Activated CD4-positive, alpha-beta T cell treated with anti-CD3 and anti-CD28 coated beads, Interleukin-2, amount 50 U/mL, for 4 hours (primary cell): ENCODE data around the gene ACTN2.

Source experiments
- DNase-seq, 2 experiments: peaks; one replicate each; pipeline ENCODE4 v3.0.0-alpha.2; 2020

ACTN2 gene

DNA sequence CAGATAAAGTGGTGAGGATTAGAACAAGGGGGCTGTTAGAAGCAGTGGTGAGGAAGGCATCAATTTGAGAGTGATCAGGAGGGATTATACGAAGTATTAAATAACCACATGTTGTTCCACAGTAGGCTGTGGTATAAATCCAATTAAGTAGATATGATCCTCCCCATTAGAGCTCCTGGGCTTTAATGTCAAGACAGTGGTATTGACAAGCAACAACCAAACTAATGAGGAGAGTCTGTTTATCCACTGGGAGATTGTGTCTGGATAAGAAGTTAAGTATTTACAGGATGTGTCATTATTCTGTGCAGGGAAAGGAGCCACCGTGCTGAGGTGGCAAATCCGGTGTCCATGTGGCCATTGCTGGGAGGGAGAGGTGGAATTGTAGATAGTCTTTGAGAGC lies 5.8 kb downstream of the ACTN2 start:
- DNase-seq, result no peak

DNA sequence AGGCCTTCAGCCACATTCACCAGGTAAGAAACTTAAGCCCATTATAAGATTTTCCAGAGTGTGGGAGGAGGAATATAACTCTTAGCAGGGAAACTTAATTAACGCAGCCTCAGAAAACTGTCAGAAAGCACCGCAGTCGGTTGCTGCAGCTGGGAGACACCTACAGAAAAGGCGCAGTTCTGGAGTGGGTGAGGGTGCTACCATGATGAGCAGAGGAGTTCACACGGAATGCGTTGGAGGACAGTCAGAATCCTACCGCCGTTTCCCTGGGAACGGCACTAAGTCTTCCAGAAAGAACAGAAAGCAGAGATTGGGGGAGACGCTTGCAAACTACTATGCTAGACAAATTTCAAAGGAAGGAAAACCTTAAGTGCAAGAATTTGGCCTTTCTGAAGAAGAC lies 6.4 kb downstream of the ACTN2 start:
- no peak for DNase-seq

DNA sequence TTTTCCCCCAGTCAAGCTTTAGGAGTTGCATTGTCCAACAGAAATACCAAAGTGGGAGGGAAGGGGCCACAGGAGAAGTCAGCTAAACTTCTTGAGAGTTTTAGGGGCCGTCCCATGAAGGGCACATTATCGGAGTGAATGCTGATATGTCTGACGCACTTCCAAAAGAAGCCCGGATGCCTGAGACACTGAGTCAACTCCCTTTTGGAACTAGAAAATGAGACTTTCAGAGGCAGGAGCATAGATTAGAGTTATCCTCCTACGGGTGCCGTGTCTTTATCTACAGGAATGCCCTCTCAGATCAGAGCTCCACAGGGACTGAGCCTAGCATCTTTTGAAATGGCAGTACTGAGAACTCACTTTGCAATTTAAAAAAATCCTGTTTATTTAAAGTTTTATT lies 13.1 kb downstream of the ACTN2 start:
- no peak for DNase-seq

DNA sequence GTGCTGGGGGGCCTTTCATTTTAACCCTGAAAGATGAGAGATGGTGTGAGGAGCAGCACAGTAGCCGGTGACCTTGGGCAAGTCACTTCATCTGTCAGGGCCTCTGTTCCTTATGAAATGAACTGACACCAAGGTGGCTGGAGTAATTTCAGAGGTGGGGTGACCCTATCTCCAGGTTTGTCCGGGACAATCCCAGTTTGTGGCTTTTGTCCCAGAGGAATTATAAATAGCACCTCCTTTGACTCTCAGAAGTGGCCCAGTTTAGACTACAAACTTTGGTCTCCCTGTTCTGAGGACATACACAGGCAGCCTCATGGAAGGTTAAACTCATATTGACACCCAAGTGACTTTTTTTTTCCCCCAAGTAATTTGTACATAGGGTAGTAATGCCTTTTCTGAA lies 14.6 kb downstream of the ACTN2 start:
- DNase-seq, result no peak

DNA sequence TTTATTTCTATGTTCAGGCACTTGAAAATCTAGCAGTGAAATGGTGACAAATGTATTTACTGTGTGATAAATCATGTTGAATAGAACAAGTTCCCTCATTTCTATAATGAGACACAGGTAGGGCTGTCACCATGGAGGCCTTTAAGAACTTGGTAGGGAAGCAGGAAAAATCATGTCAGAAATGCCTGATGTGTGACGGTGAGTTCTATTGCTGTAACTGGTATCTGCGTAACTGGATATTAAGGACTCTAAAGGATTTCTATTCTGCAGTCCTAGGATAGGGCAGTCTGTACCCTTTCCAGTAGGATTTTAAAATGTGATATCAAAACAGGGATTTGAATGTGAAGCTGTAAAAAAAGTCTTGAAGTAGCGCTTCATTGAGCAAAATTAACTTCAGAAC lies 15.5 kb downstream of the ACTN2 start:
- DNase-seq, result no peak

DNA sequence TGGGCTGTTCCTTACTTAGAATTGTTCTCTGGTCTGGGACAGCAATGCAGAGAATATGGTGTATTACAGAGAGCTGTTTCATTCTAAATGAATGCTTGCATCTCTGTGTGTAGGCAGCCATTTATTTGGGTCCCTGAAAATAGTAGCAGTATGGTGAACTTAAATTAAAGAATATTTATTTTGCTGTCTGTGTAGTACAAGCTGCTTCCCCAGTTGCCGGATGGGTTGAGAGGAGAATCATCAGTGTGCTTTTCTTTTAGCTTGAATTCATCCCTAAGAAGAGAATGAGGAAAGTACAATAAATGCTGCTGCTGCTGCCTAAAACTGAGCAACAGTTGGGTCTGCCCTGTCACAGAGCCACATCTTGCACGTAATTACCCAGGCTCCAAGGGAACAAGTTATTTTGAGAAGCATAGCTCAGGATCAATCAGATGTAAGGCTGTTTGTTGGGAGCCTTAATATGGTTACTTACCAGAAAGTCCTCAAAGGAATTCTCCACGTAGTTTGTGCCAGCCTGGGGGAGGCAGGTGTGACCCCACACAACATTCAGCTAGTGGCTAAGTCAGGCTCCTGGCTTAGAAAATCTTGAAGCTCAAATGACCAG lies 16.6 kb downstream of the ACTN2 start:
- no peak for DNase-seq

DNA sequence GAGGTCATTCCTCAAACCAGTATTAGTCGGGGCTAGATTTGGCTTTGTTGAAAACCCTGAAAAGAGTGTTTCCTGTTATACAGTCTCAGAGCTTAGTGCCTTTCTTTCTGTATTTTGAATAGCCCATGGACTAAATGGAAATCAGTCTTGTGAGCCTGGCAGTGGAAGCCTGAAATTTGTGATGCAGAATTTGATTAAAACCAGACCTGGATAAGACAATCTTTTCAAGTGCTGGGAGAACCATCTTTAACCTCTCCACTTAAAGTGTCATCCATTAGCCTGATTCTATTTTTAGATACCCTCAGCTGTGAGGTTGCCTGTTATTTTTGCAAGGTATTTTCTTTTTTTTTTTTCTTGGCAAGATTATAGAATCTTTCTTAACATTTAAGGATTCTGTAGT lies 19.5 kb downstream of the ACTN2 start:
- no peak for DNase-seq

DNA sequence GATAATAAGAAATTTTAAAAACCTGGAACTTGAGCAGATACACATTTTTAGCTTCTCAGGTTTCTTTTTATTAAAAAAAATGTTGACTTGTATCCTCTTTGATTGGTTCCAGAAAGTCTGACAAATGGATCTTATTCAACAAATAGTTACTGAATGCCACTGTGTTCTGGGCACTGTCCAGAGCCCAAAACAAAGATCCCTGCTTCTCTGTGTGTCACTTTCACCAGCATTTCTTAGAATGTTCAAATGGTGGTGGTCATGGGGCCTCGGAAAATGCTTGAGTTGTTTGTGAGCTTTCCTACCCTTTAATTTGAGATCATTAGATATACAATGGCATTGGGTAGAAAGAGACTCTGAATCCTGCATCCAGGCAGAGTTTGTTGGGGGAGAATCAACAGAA lies 19.9 kb downstream of the ACTN2 start:
- DNase-seq, result no peak

DNA sequence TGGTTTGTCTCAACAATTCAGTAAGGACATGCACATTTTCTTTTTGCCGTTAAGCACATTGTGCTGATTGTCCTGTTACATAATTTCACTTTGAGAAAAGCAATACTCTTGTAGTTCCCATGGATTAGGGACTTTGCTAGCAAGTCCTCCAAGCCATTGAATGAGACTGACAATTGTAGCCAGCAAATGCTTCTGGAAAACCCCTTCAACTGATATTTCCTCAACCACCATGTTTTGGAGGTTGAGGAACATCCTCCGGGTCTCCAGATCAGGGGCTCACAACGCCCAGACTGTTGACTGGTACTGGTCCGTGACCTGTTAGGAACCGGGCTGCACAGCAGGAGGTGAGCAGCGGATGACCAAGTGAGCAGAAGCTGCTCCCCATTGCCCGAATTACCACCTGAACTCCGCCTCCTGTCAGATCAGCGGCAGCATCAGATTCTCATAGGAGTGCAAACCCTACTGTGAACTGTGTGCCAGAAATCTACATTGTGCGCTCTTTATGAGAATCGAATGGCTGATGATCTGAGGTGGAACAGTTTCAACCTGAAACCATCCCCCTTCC lies 24.1 kb downstream of the ACTN2 start:
- no peak for DNase-seq

DNA sequence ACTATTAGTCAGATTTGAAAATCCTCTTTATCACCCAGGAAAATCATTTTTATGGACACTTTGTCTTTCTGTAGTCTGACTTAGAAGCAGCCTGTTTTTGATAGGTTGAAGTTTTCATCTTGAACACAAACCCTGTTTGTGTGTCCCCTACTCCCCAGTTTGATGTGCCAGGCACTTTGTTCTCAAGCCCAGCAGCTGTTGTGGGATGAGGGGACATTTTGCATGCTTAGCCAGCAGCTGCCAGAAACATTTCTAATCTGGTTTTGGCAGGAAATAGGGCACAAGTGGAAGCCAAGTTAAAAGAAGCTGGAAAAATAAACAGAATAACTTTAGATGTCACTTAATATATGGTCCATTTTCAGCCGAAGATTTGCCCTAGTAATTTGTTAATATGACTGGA lies 29.9 kb downstream of the ACTN2 start:
- DNase-seq, result no peak

DNA sequence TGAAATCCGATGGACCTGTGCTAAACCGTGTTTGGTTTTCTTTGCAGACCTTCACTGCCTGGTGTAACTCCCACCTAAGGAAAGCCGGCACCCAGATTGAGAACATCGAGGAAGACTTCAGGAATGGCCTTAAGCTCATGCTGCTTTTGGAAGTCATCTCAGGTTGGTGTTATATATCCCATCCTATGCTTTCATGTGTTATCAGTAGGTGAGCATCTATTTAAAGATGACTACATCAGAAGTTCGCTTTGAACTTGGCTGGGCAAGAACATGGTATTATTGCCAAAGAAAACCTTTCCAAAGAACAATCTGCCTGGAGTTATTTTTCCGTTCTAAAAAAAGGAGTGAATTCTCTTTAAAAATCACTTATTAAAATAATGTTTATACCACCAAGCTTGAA lies 31.5 kb downstream of the ACTN2 start:
- no peak for DNase-seq

DNA sequence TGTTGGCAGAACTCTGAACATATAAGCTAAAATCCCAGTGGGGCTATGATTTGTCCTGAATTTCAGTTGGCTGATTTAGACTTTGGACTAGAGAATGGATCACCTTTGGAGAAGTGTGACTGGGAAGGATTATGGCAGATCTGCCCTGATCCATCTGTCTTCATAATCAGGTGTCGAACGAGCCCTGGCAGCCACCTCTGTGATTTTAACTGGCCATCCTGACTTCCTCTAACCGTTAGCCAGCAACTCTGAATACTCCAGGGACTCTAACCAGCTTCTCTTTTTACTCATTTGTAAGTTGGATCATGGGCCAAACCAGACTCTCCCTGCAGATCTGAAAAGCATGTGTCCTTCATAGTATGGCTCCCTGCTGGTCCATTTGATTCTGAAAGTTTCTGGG lies 32.0 kb downstream of the ACTN2 start:
- no peak for DNase-seq

DNA sequence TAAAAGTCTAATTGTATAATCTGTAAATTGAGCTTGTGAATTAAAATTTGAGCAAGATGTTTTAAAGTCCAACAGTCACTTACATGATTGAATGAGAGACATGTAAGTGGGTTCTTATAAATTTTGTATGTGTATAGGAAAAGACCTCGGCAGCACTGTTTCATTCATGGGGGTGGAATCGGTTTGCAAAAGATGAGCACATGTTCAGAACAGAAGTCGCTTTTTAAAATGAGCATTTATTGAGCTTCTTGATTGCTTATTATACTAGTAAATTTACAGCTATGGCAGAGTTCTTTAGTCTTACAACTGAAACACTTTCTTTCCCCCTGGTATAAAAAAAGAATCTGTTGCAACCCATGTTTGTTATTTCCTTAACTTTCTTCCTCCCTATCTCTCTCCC lies 33.9 kb downstream of the ACTN2 start:
- no peak for DNase-seq

DNA sequence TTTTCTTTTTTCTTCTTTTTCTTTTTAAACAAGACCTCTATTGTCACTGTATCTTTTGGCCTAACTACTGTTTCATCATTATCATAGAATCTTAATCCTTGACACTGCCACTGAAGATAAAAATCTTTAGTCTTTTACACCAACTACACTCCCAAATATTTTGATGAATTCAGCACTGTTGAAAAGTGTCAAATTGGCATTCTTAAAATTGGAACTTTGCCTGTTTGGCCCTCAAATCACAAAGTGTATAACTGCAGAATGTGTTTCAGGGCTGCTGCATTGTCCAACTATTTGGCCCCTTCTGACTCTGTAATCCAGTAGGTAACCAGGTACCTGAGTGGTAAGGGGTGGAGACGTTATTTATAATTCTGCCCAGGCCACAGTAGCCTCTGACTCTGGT lies 34.3 kb downstream of the ACTN2 start:
- no peak for DNase-seq

DNA sequence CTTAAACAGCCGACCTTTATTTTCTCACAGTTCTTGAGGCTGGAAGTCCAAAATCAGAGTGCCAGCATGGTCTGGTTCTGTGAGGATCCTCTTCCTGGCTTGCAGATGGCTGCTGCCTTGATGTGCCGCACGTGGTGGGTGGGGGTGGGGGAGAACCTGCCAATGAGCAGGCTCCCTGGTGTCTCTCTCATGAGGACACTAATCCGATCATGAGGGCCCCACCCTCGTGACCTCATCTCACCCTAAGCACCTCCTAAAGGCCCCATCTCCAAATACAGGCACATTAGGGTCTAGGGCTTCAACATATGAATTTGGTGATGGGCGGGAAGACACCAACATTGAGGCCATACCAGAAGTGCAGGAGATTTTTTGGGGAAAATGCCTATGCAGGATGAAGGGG lies 37.8 kb downstream of the ACTN2 start:
- no peak for DNase-seq

DNA sequence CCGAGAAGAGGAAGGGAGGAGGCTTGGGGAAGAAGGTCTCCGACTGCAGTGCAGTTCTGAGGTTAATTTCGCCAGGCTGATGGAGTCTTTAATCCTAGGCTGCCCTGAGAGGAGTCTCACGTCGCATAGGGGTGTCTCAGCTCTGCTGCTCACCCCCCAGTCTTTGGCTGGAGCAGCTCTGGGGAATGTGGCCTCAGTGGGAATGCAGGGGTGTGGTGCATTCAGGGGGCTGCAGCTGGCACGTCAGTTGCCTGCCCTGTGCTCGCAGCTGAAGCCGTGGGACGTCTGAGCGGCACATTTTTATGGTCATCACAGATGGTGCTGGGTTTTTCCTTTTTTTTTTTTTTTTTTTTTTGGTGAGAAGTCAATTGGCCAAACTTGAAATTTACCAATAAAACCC lies 38.2 kb downstream of the ACTN2 start:
- DNase-seq, result no peak

DNA sequence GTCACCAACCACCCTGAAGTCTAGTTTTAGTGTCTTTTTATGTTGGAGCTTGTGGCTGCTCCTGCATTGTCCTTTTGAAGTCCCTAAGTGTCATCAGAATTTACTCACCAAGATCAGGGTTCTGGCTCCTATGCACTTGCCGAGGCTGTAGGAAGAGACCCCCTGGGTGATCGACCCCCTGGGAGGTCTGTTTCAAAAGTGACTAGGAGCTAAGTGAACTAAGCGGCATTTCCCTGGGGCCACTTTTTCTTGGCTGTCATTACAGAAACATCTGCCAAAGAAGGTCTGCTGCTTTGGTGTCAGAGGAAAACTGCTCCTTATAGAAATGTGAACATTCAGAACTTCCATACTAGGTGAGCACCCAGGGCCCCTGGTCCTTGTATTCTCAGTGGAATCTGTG lies 39.4 kb downstream of the ACTN2 start:
- DNase-seq, result no peak

DNA sequence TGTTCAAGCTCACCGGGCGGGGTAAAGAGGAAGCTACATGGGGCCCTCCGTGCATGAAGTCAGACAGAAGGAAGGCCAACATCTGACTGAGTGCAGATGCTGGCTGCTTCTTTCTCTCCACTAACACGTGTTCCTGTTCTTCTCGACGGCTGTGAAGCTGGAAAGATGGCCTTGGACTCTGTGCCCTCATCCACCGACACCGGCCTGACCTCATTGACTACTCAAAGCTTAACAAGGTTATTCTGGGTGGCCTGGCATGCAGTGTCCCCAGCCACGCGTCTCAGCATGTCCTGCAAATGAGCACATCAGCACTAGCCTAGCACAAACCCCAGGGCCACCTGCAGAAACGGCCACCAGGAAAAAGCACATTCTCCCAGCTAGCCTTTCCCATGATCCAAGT lies 41.2 kb downstream of the ACTN2 start:
- no peak for DNase-seq

DNA sequence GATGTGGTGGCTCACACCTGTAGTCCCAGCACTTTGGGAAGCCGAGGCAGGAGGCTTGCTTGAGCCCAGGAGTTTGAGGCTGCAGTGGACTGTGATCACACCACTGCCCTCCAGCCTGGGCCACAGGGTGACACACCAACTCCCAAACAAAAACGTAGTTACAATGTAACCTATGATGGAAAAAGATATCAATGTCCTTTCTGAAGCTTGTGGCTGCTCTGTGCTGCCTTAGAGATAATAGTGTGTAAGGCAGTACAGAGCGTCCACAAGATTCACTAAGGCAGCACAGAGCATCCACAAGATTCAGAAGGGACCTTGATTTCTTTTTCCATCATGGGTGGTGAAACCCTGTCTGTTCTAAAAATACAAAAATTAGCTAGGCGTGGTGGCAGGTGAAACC lies 42.5 kb downstream of the ACTN2 start:
- no peak for DNase-seq

DNA sequence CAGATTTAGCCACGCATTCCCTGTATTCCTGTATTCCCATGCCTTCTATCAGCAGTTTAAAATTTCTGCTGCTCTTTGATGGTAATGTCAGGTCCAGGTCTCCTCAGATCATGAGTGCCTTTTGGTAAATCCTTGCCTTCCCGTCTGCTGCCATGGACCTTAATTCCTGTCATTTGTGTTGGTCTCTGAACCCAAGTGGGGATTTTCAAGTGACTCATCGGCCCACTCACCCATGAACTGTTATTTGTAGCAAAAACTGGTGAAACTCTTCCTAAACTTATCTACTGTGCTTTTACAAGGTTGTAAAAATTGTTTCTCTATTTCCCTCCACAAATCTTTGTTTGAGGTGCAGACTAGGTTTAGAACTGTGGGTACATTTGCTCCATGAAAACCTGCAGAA lies 47.4 kb downstream of the ACTN2 start:
- DNase-seq, result no peak

DNA sequence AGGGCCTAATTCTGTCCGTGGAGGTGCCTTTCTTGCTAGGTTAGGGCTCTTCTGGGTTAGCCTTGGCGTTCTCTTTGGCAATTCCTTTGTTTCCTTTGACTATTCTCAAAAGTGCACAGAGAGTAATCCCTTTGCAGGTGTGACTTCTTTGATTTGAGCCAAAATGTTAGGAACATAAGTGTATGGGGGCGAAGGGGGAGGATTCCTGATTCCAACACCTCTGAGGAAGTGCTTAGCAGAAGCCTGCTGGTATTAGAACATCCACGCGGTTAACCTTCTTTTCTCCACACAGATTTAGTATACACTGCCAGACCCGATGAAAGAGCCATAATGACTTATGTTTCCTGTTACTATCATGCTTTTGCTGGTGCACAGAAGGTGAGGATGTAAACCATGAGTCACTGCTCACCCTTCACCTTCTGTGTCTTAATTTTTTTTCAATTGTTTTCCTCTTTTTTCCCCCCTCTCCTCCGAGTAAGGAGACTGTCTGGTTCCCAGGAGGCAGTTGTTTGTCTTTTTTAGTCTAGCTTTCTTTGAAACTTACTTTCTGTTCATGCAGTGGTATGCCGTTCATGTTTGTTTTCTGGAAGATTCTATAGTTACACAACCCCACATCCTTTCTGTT lies 48.0 kb downstream of the ACTN2 start:
- DNase-seq, result no peak

DNA sequence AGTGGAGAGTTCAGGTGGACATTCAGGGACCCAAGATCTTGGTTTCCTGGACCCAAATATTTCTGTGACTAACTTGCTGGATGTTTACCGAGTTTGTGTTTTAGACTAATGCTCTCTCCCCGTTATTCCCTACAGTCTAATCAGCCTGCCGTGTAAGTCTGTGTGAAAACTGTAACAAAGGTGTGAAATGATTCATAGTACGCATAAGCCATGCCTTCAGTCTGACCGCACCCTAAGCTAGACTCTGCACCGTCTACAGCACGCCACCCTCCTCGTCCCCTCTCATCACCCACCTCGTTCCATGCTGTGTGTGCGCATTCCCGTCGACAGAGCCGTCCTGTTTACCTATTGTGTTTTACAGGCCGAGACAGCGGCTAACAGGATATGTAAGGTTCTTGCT lies 50.5 kb downstream of the ACTN2 start:
- DNase-seq, result no peak

DNA sequence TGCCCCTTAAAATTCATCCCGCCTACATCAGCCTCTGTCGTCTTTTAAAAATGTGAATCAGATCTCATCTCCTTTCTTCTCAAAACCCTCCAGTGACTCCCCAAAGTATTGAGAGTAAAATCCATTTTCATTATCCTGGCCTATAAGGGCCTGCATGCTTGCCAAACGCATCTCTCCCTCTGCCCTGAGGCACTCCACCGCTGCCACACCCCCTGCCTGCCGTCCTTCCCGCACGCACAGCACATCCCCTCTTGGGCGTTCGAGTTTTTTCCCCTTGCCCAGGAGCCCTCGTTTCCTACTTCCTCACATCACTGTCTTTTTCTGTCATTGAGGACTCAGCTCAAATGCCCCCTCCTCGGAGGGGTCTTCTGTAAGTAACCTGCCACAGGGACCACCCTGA lies 55.5 kb downstream of the ACTN2 start:
- DNase-seq, result no peak

DNA sequence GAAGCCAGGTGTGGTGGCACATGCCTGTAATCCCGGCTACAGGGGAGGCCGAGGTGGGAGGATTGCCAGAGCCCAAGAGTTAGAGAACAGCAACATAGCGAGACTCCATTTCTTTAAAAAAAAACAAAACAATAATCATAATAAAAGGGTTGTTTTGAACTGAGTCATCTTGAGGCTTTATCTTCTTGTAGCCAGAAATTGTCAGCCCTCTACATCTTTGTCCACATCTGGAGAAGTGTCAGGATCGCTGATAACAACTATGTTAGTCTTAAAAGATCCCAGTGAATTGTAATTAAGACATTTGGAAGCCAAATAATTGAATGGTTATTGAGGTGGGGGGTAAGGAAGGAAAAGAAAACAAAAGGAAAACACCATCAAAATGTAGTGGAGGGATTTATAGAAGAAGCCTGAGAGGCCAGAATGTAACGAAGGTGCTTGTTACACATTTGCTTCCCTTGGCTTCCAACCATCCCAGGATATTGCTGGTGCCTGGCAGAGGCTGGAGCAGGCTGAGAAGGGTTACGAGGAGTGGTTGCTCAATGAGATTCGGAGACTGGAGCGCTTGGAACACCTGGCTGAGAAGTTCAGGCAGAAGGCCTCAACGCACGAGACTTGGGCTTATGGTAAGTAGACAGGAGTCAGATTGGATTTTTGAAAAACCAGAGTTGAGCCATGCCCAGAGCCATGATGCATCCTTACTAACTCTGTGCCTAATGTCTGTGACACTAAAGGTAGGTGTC lies 56.3 kb downstream of the ACTN2 start:
- no peak for DNase-seq
